ENCODE measurements around the gene SLC38A9.
"Not testable (repeated sequence)": the region's sequence is repeated elsewhere in the genome, so short reads cannot be mapped to it uniquely, and the experiment has no call there.

Gene SLC38A9

GRCh38 chr5:55712023-55712859 lies at the start of gene SLC38A9:
SLC38A9 (minus strand) TSS chr5:55712324; CDS start chr5:55697958, 14,366 bp downstream.
- TF ChIP-seq CTCF (conservative IDR thresholded peaks at IDR 0.05): no peak
- H3K27ac ChIP-seq: peak within 1 kb of the TSS; percentile 50; the same call in 1 of the 2 replicates

GRCh38 chr5:55761721-55762120 lies 49.6 kb upstream of the SLC38A9 start:
- not testable (repeated sequence) for H3K27ac ChIP-seq

- H3K27ac ChIP-seq: no peak overlapping the region
- TF ChIP-seq CTCF (conservative IDR thresholded peaks at IDR 0.05): no peak
These were observed 46.6 kb upstream of the SLC38A9 start for GRCh38 chr5:55758714-55759113.

GRCh38 chr5:55758231-55758630 lies 46.1 kb upstream of the SLC38A9 start:
- no peak for TF ChIP-seq CTCF (conservative IDR thresholded peaks at IDR 0.05)
- no peak overlapping the region for H3K27ac ChIP-seq

- H3K27ac ChIP-seq: no peak overlapping the region
- no peak for TF ChIP-seq CTCF (conservative IDR thresholded peaks at IDR 0.05)
These were observed 38.4 kb upstream of the SLC38A9 start for GRCh38 chr5:55750499-55750898.

- TF ChIP-seq CTCF (conservative IDR thresholded peaks at IDR 0.05): no peak
- no peak overlapping the region for H3K27ac ChIP-seq
These were observed 37.9 kb upstream of the SLC38A9 start for GRCh38 chr5:55750063-55750462.

- TF ChIP-seq CTCF (conservative IDR thresholded peaks at IDR 0.05): no peak
- no peak overlapping the region for H3K27ac ChIP-seq
These were observed 37.3 kb upstream of the SLC38A9 start for GRCh38 chr5:55749387-55749786.

GRCh38 chr5:55747778-55748318 lies 35.7 kb upstream of the SLC38A9 start:
- TF ChIP-seq CTCF (conservative IDR thresholded peaks at IDR 0.05): no peak
- no peak overlapping the region for H3K27ac ChIP-seq
